IMR-90 (cell line): Measurements from ENCODE around the gene AHCYL2. TPM values are rescaled to one million over a fixed set of nuclear protein-coding genes. Genes with fewer than 3 reads are reported as not detected.
A peak's percentile ranks its signal among the peaks of the same experiment; 100 is the strongest.

ENCODE experiments used
- ATAC-seq: fragments of 200-7000 bp; cut with Tn5 transposase; 2 replicates; pipeline ENCODE4 v1.9.1; 2020; ENCODE audit warnings: low read depth, mild to moderate bottlenecking, moderate library complexity
- BruUV-seq: library from RNA; stranded (reverse); fragments of 400-500 nt; replicated peaks from 2 replicates; lab custom pipeline; 2021; lab: Mats Ljungman, UMichigan
- CTCF ChIA-PET: fragments of 300-600 bp; formaldehyde crosslinking; extraction: SDS; loops from one replicate; lab custom pipeline; 2021; ENCODE audit warnings: antibody characterized with exemption; lab: Yijun Ruan, JAX
- POLR2A ChIA-PET: fragments of 300-600 bp; sonication (Branson Sonifier 250); formaldehyde crosslinking; loops from one replicate; lab custom pipeline; 2022; ENCODE audit warnings: antibody characterized with exemption; ENCODE audit not compliant: unreplicated experiment; lab: Charles Lee
- DNase-seq: peaks from one replicate; pipeline ENCODE4 v3.0.0; 2013
- H2AFZ ChIP-seq: replicated peaks from 2 replicates; pipeline ENCODE3; 2013; ENCODE audit warnings: low read length, mild to moderate bottlenecking; ENCODE audit not compliant: poor library complexity
- H2AK5ac ChIP-seq: 2 replicates; pipeline ENCODE4 v1.6.1; 2013; ENCODE audit warnings: low read depth, low read length, inconsistent platforms
- H2AK9ac ChIP-seq: replicated peaks from 2 replicates; pipeline ENCODE3; 2013; ENCODE audit warnings: mild to moderate bottlenecking, low read depth, low read length, moderate library complexity; ENCODE audit not compliant: poor library complexity
- H2BK120ac ChIP-seq: 2 replicates; pipeline ENCODE4 v1.6.1; 2013; ENCODE audit warnings: low read depth, low read length, inconsistent platforms
- H2BK15ac ChIP-seq: 3 replicates; pipeline ENCODE4 v1.6.1; 2013; ENCODE audit warnings: low read depth, low read length, inconsistent platforms
- H2BK20ac ChIP-seq: 2 replicates; pipeline ENCODE4 v1.6.1; 2013; ENCODE audit warnings: low read depth, mild to moderate bottlenecking, inconsistent platforms, low read length, moderate library complexity
- H2BK5ac ChIP-seq: 2 replicates; pipeline ENCODE4 v1.6.1; 2013; ENCODE audit warnings: mild to moderate bottlenecking, low read depth, low read length, inconsistent platforms; ENCODE audit not compliant: poor library complexity, severe bottlenecking
- H3K14ac ChIP-seq: replicated peaks from 2 replicates; pipeline ENCODE4 v1.6.1; 2013; ENCODE audit warnings: low read depth, low read length, inconsistent platforms
- H3K18ac ChIP-seq: 2 replicates; pipeline ENCODE4 v1.6.1; 2013; ENCODE audit warnings: low read depth, low read length, control low read depth
- H3K23ac ChIP-seq: 2 replicates; pipeline ENCODE4 v1.6.1; 2013; ENCODE audit warnings: low read depth, low read length, inconsistent platforms
- H3K27ac ChIP-seq: 2 replicates; pipeline ENCODE4 v1.5.1; 2013; ENCODE audit warnings: mild to moderate bottlenecking, control low read depth, low read length; ENCODE audit not compliant: insufficient read depth
- H3K27me3 ChIP-seq: 2 replicates; pipeline ENCODE4 v1.6.1; 2013; ENCODE audit warnings: low read length; ENCODE audit not compliant: control insufficient read depth, insufficient read depth
- H3K36me3 ChIP-seq: 2 replicates; pipeline ENCODE4 v1.6.1; 2013; ENCODE audit warnings: low read length, mixed read lengths; ENCODE audit not compliant: control insufficient read depth, insufficient read depth
- H3K4ac ChIP-seq: 2 replicates; pipeline ENCODE4 v1.6.1; 2013; ENCODE audit warnings: low read depth, low read length, inconsistent platforms
- H3K4me1 ChIP-seq: 2 replicates; pipeline ENCODE4 v1.6.1; 2013; ENCODE audit warnings: low read length, mixed read lengths; ENCODE audit not compliant: control insufficient read depth, insufficient read depth
- H3K4me2 ChIP-seq: 2 replicates; pipeline ENCODE4 v1.6.1; 2013; ENCODE audit warnings: low read depth, mild to moderate bottlenecking, control low read depth, low read length, moderate library complexity
- H3K4me3 ChIP-seq: 2 replicates; pipeline ENCODE4 v1.5.1; 2013; ENCODE audit warnings: low read depth, mild to moderate bottlenecking, control low read depth, low read length, moderate library complexity; ENCODE audit not compliant: insufficient read depth
- H3K56ac ChIP-seq: 2 replicates; pipeline ENCODE4 v1.6.1; 2013; ENCODE audit warnings: low read length, inconsistent platforms; ENCODE audit not compliant: insufficient read depth; ENCODE audit errors: extremely low read depth
- H3K79me1 ChIP-seq, 2 experiments: 2 replicates each; pipeline ENCODE4 v1.6.1; 2013; ENCODE audit warnings: low read length in 2 of 2, inconsistent platforms in 1 of 2, low read depth in 1 of 2
- H3K9ac ChIP-seq: 2 replicates; pipeline ENCODE4 v1.6.1; 2013; ENCODE audit warnings: low read depth, low read length, control low read depth
- H3K9me1 ChIP-seq: 2 replicates; pipeline ENCODE4 v1.6.1; 2013; ENCODE audit warnings: low read length, inconsistent platforms; ENCODE audit not compliant: insufficient read depth
- H3K9me3 ChIP-seq: 2 replicates; pipeline ENCODE4 v1.6.1; 2013; ENCODE audit warnings: low read length; ENCODE audit not compliant: control insufficient read depth, insufficient read depth
- H4K20me1 ChIP-seq: 2 replicates; pipeline ENCODE4 v1.6.1; 2013; ENCODE audit warnings: low read length, inconsistent platforms; ENCODE audit not compliant: insufficient read depth
- H4K5ac ChIP-seq: 2 replicates; pipeline ENCODE4 v1.6.1; 2013; ENCODE audit warnings: mild to moderate bottlenecking, low read depth, low read length, control low read depth
- H4K8ac ChIP-seq, 2 experiments: 2 replicates each; pipeline ENCODE4 v1.6.1; 2013; ENCODE audit warnings: low read depth in 2 of 2, low read length in 2 of 2, control low read depth in 1 of 2, inconsistent platforms in 1 of 2
- H4K91ac ChIP-seq: 2 replicates; pipeline ENCODE4 v1.6.1; 2013; ENCODE audit warnings: low read depth, low read length, inconsistent platforms; ENCODE audit not compliant: insufficient read depth
- BHLHE40 ChIP-seq: fragments of 150-350 bp; IDR thresholded peaks from 2 replicates; pipeline ENCODE4 v1.6.1; 2016; ENCODE audit warnings: mild to moderate bottlenecking, low read depth, low read length
- CEBPB ChIP-seq: IDR thresholded peaks from 2 replicates; pipeline ENCODE4 v1.6.1; 2012; ENCODE audit warnings: low read depth, low read length, improper control_type of control experiment
- CHD1 ChIP-seq: IDR thresholded peaks from 2 replicates; pipeline ENCODE4 v1.6.1; 2012; ENCODE audit warnings: low read depth, low read length, improper control_type of control experiment
- FOS ChIP-seq: fragments of 150-350 bp; IDR thresholded peaks from 2 replicates; pipeline ENCODE4 v1.6.1; 2016; ENCODE audit warnings: low read depth, low read length
- MAFK ChIP-seq: IDR thresholded peaks from 2 replicates; pipeline ENCODE4 v1.6.1; 2012; ENCODE audit warnings: low read depth, low read length, improper control_type of control experiment
- MAZ ChIP-seq: IDR thresholded peaks from 2 replicates; pipeline ENCODE4 v1.6.1; 2012; ENCODE audit warnings: low read depth, mild to moderate bottlenecking, low read length, improper control_type of control experiment, moderate library complexity, borderline replicate concordance
- NFE2L2 ChIP-seq: fragments of 150-350 bp; IDR thresholded peaks from 2 replicates; pipeline ENCODE4 v1.6.1; 2016; ENCODE audit warnings: low read depth, mild to moderate bottlenecking, low read length
- POLR2A ChIP-seq: IDR thresholded peaks from 2 replicates; pipeline ENCODE4 v1.6.1; 2012; ENCODE audit warnings: mild to moderate bottlenecking, low read depth, low read length
- RAD21 ChIP-seq: IDR thresholded peaks from 2 replicates; pipeline ENCODE4 v1.6.1; 2012; ENCODE audit warnings: low read length, improper control_type of control experiment
- RCOR1 ChIP-seq: IDR thresholded peaks from 2 replicates; pipeline ENCODE4 v1.6.1; 2012; ENCODE audit warnings: mild to moderate bottlenecking, low read length, improper control_type of control experiment; ENCODE audit not compliant: insufficient replicate concordance
- RFX5 ChIP-seq: IDR thresholded peaks from 2 replicates; pipeline ENCODE4 v1.8.0; 2012; ENCODE audit warnings: low read depth, mild to moderate bottlenecking, low read length, moderate library complexity
- SMC3 ChIP-seq: fragments of 150-350 bp; IDR thresholded peaks from 2 replicates; pipeline ENCODE4 v1.6.1; 2016; ENCODE audit warnings: low read depth, mild to moderate bottlenecking, antibody characterized with exemption, low read length, moderate library complexity
- WGBS, 2 experiments: methylation state at CpG; one replicate each; pipeline versions ENCODE4 v1.1.5 to v1.1.7; 2013; ENCODE audit warnings: missing lambda C conversion rate in 2 of 2; ENCODE audit not compliant: insufficient read length in 1 of 2; ENCODE audit errors: extremely low coverage in 2 of 2; 5-methylcytosine and 5-hydroxymethylcytosine counted together
- dilution Hi-C: fragments of 300-500 bp; cut with HindIII; formaldehyde crosslinking; loops from one replicate; pipeline ENCODE4 v1.14.3; 2018; ENCODE audit warnings: low sequenced_read_pairs; ENCODE audit not compliant: unreplicated experiment
- in situ Hi-C: fragments of 300-500 bp; cut with MboI; formaldehyde crosslinking; loops from 3 replicates; pipeline ENCODE4 v1.14.3; 2019; ENCODE audit warnings: low sequenced_read_pairs, inconsistent platforms, mixed read lengths
- intact Hi-C: fragments of 100-400 bp; cut with micrococcal nuclease; formaldehyde crosslinking; loops from 2 replicates; pipeline ENCODE4 v1.10.0; 2022
- polyA plus RNA-seq, 3 experiments: library from polyadenylated mRNA; depleted of rRNA; stranded (reverse); fragments of >200 nt; gene quantifications; 2 replicates each; pipeline ENCODE4 v1.2.3, GENCODE V29; 2012; ENCODE audit warnings: low replicate concordance in 1 of 3
- total RNA-seq: library from RNA; depleted of rRNA; stranded (reverse); fragments of >200 nt; gene quantifications from 2 replicates; pipeline ENCODE4 v1.2.3, GENCODE V29; 2012
- TF ChIP-seq, protein P1 (sequence below): fragments of 150-350 bp; IDR thresholded peaks from 2 replicates; pipeline ENCODE4 v1.6.1; 2017; ENCODE audit warnings: mild to moderate bottlenecking, antibody characterized with exemption, low read length, low read depth
- TF ChIP-seq, protein P2 (sequence below): fragments of 150-350 bp; IDR thresholded peaks from 2 replicates; pipeline ENCODE4 v1.6.1; 2016; ENCODE audit warnings: low read depth, mild to moderate bottlenecking, low read length, moderate library complexity, borderline replicate concordance
- TF ChIP-seq, protein P3 (sequence below): conservative IDR thresholded peaks from 2 replicates; pipeline ENCODE4 v1.5.1; 2012; ENCODE audit warnings: mild to moderate bottlenecking, low read depth, low read length, improper control_type of control experiment

The AHCYL2 gene
- total and polyA plus RNA-seq, 2 of the 4 experiments (the other 2 are of a cell fraction), result 5.7 to 7.6 TPM

DNA sequence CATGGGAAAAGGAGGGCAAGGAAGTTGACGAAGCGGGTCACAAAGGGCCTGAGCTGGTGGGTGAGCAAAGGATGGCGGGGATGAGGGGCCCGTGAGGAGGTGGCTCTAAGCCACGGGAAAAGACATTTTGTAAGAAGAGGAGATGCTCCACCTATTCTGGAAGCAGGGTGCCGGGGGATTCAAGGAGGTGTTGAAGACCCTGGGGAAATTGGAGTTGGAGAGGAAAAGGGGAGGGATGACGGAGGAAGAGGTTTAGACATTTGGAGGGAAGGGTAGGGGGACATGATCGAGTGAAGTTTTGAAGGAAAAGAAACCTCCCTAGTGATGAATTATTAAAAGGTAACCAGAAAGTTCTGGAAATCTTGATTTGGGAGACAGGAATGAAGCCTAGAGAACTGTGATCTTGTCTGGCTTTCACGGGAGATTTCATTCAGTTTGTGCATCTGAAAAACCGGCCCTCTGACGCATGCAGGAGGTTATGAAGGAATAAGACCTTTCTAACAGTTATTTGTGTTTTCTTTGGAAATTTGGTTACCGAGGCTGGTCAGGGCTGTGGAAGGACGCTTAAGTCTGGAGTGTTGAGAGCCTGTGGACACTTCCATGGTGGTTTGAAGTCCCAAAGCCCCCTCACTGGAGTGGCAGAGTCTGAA is 35.0 kb upstream of the AHCYL2 start:
- peak; percentile 2; the same call in 1 of the 2 replicates for ATAC-seq
- H4K91ac ChIP-seq, result peak overlapping the region; percentile 56; the same call in 1 of the 2 replicates
- CTCF ChIA-PET, result no interaction called here
- TF ChIP-seq, protein P1, sequence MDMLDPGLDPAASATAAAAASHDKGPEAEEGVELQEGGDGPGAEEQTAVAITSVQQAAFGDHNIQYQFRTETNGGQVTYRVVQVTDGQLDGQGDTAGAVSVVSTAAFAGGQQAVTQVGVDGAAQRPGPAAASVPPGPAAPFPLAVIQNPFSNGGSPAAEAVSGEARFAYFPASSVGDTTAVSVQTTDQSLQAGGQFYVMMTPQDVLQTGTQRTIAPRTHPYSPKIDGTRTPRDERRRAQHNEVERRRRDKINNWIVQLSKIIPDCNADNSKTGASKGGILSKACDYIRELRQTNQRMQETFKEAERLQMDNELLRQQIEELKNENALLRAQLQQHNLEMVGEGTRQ, result no peak
- TF ChIP-seq MAFK (no peak), RCOR1 (no peak), SMC3 (no peak), RFX5 (no peak), CEBPB (no peak), RAD21 (no peak), POLR2A (no peak), FOS (no peak), NFE2L2 (no peak), CHD1 (no peak), BHLHE40 (no peak), MAZ (no peak)
- TF ChIP-seq, protein P2, sequence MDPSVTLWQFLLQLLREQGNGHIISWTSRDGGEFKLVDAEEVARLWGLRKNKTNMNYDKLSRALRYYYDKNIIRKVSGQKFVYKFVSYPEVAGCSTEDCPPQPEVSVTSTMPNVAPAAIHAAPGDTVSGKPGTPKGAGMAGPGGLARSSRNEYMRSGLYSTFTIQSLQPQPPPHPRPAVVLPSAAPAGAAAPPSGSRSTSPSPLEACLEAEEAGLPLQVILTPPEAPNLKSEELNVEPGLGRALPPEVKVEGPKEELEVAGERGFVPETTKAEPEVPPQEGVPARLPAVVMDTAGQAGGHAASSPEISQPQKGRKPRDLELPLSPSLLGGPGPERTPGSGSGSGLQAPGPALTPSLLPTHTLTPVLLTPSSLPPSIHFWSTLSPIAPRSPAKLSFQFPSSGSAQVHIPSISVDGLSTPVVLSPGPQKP, result no peak
- TF ChIP-seq, protein P3, sequence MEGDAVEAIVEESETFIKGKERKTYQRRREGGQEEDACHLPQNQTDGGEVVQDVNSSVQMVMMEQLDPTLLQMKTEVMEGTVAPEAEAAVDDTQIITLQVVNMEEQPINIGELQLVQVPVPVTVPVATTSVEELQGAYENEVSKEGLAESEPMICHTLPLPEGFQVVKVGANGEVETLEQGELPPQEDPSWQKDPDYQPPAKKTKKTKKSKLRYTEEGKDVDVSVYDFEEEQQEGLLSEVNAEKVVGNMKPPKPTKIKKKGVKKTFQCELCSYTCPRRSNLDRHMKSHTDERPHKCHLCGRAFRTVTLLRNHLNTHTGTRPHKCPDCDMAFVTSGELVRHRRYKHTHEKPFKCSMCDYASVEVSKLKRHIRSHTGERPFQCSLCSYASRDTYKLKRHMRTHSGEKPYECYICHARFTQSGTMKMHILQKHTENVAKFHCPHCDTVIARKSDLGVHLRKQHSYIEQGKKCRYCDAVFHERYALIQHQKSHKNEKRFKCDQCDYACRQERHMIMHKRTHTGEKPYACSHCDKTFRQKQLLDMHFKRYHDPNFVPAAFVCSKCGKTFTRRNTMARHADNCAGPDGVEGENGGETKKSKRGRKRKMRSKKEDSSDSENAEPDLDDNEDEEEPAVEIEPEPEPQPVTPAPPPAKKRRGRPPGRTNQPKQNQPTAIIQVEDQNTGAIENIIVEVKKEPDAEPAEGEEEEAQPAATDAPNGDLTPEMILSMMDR, result no peak

More for the DNA sequence above, 35.0 kb upstream of the AHCYL2 start:
- Histone ChIP-seq H3K18ac (no peak overlapping the region; the same call in 1 of the 2 replicates), H3K27me3 (peaks cover 11% of the 10 kb centered on the region), H4K8ac (no peak overlapping the region; a peak in 1 of 4 replicates), H2BK20ac (no peak overlapping the region), H3K4me1 (peaks cover 6% of the 10 kb centered on the region), H2BK5ac (no peak overlapping the region), H3K9me1 (peaks cover 10% of the 10 kb centered on the region), H4K20me1 (peaks cover 41% of the 10 kb centered on the region), H3K4ac (no peak overlapping the region; the same call in 1 of the 2 replicates), H3K79me1 (peaks cover 18 to 45% of the 10 kb centered on the region in 2 experiments; a peak in 3 of 4 replicates), H3K36me3 (no peaks in the 10 kb centered on the region), H2AK9ac (peak overlapping the region; percentile 60), H3K14ac (peak overlapping the region; percentile 88), H2AK5ac (no peak overlapping the region), H3K9ac (peak overlapping the region; percentile 84), H3K23ac (peak overlapping the region; percentile 86), H2BK15ac (no peak overlapping the region), H3K9me3 (no peaks in the 10 kb centered on the region), H3K4me3 (peak overlapping the region; percentile 93), H3K27ac (peak overlapping the region; percentile 58), H2AFZ (peak overlapping the region; percentile 94), H2BK120ac (no peak overlapping the region), H3K4me2 (peak overlapping the region; percentile 98), H3K56ac (no peak overlapping the region), H4K5ac (0 out of 2 replicates have a peak overlapping the region, but pooled peaks have one; percentile 22)
- 0% methylated on average over 6 of the region's 13 CpGs; no CpG with 5 or more reads in 1 of the 2 experiments for WGBS, 2 experiments
- dilution Hi-C loops, result no loop called here
- POLR2A ChIA-PET, result no interaction called here
- BruUV-seq, result no TSS peak
- peak; percentile 23 for DNase-seq
- intact Hi-C loops, result no loop called here
- in situ Hi-C loops, result no loop called here
